IPS-20b (cell line): ENCODE data around the gene ANO1.
"Not testable (repeated sequence)": the region's sequence is repeated elsewhere in the genome, so short reads cannot be mapped to it uniquely, and the experiment has no call there.

Experiments used
- H3K27ac ChIP-seq: one replicate; pipeline ENCODE4 v1.5.1; 2013; ENCODE audit warnings: low read length
- H3K27me3 ChIP-seq: 2 replicates; pipeline ENCODE4 v1.6.1; 2013; ENCODE audit warnings: mild to moderate bottlenecking, low read length, inconsistent platforms; ENCODE audit not compliant: insufficient read depth
- H3K36me3 ChIP-seq: 2 replicates; pipeline ENCODE4 v1.6.1; 2013; ENCODE audit warnings: low read depth, mild to moderate bottlenecking, inconsistent platforms, low read length, moderate library complexity; ENCODE audit not compliant: insufficient read depth
- H3K4me1 ChIP-seq: 2 replicates; pipeline ENCODE4 v1.6.1; 2013; ENCODE audit warnings: mild to moderate bottlenecking, control low read depth, inconsistent platforms, low read length, moderate library complexity; ENCODE audit not compliant: insufficient read depth
- H3K4me3 ChIP-seq: 2 replicates; pipeline ENCODE4 v1.5.1; 2013; ENCODE audit warnings: mild to moderate bottlenecking, low read length, inconsistent platforms
- H3K9ac ChIP-seq: 2 replicates; pipeline ENCODE4 v1.6.1; 2013; ENCODE audit warnings: low read depth, mild to moderate bottlenecking, inconsistent platforms, low read length, moderate library complexity
- H3K9me3 ChIP-seq: 2 replicates; pipeline ENCODE4 v1.6.1; 2013; ENCODE audit warnings: mild to moderate bottlenecking, low read depth, low read length, inconsistent platforms; ENCODE audit not compliant: insufficient read depth

Gene ANO1

GRCh38 chr11:70193411-70194292 is 115.5 kb downstream of the ANO1 start:
- Histone ChIP-seq H3K4me1 (no peaks in the 10 kb centered on the region), H3K9ac (no peak overlapping the region), H3K36me3 (no peaks in the 10 kb centered on the region), H3K27me3 (no peaks in the 10 kb centered on the region; the same call in 1 of the 2 replicates), H3K27ac (no peak overlapping the region), H3K9me3 (no peaks in the 10 kb centered on the region), H3K4me3 (no peak overlapping the region)

GRCh38 chr11:70194792-70195791 is 117.0 kb downstream of the ANO1 start:
- Histone ChIP-seq H3K4me1 (no peaks in the 10 kb centered on the region), H3K9ac (no peak overlapping the region), H3K9me3 (no peaks in the 10 kb centered on the region), H3K27me3 (no peaks in the 10 kb centered on the region; the same call in 1 of the 2 replicates), H3K36me3 (no peaks in the 10 kb centered on the region), H3K4me3 (no peak overlapping the region), H3K27ac (no peak overlapping the region)

- Histone ChIP-seq H3K9me3 (no peaks in the 10 kb centered on the region), H3K9ac (no peak overlapping the region), H3K36me3 (peaks cover 8% of the 10 kb centered on the region; the same call in 1 of the 2 replicates), H3K4me1 (peaks cover 13% of the 10 kb centered on the region), H3K4me3 (no peak overlapping the region), H3K27me3 (no peaks in the 10 kb centered on the region; the same call in 1 of the 2 replicates), H3K27ac (no peak overlapping the region)
These were observed 122.2 kb downstream of the ANO1 start for GRCh38 chr11:70200212-70200844.

GRCh38 chr11:70201047-70201446 is 122.9 kb downstream of the ANO1 start:
- H3K36me3 ChIP-seq: peaks cover 15% of the 10 kb centered on the region
- H3K27me3 ChIP-seq, H3K9ac ChIP-seq, H3K9me3 ChIP-seq, H3K27ac ChIP-seq, H3K4me3 ChIP-seq: not testable (repeated sequence)
- H3K4me1 ChIP-seq: peaks cover 13% of the 10 kb centered on the region

- Histone ChIP-seq H3K4me1 (peaks cover 13% of the 10 kb centered on the region), H3K9me3 (no peaks in the 10 kb centered on the region), H3K4me3 (peak overlapping the region; percentile 99), H3K27ac (no peak overlapping the region), H3K36me3 (peaks cover 26% of the 10 kb centered on the region), H3K9ac (peak overlapping the region; percentile 99; the same call in 1 of the 2 replicates), H3K27me3 (no peaks in the 10 kb centered on the region)
These were observed 124.1 kb downstream of the ANO1 start for GRCh38 chr11:70201882-70202861.

GRCh38 chr11:70202920-70203750 is 125.0 kb downstream of the ANO1 start, which contains the start of gene FADD:
Gene FADD, plus strand, starts transcription at chr11:70203296. Its CDS starts 164 bp downstream, at chr11:70203460.
- Histone ChIP-seq H3K4me3 (peak within 1 kb of the TSS; percentile 99), H3K27ac (peak within 1 kb of the TSS; percentile 94), H3K9ac (peak within 1 kb of the TSS; percentile 99), H3K9me3 (no peaks in the 10 kb centered on the region), H3K36me3 (peaks cover 32% of the 10 kb centered on the region), H3K27me3 (no peaks in the 10 kb centered on the region), H3K4me1 (peaks cover 13% of the 10 kb centered on the region)

- H3K27ac ChIP-seq: peak overlapping the region; percentile 94
- no peaks in the 10 kb centered on the region for H3K27me3 ChIP-seq
- H3K4me1 ChIP-seq: peaks cover 13% of the 10 kb centered on the region
- H3K4me3 ChIP-seq: peak overlapping the region; percentile 99
- peak overlapping the region; percentile 99 for H3K9ac ChIP-seq
- H3K36me3 ChIP-seq: peaks cover 32% of the 10 kb centered on the region
- H3K9me3 ChIP-seq: no peaks in the 10 kb centered on the region
These were observed 125.8 kb downstream of the ANO1 start for GRCh38 chr11:70203751-70204465.

DNA sequence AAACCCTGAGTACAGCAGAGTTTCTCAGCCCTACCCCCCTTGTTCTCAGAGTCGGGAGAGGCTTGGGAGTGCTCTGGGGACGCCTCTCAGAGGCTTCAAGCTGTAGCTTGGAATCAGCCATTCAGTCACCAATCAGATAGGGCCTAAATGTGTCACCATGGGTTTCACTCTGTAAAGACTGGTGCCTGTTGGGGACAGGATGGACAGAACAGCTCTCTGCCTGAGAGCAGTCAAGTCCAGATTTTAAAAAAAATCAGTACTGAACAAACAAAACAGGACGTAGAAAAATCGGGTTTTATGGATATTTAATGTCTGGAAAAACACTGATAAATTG is 126.3 kb downstream of the ANO1 start:
- Histone ChIP-seq H3K4me1 (peaks cover 13% of the 10 kb centered on the region), H3K9ac (peak overlapping the region; percentile 99; the same call in 1 of the 2 replicates), H3K4me3 (peak overlapping the region; percentile 99), H3K36me3 (peaks cover 37% of the 10 kb centered on the region), H3K27me3 (no peaks in the 10 kb centered on the region), H3K9me3 (no peaks in the 10 kb centered on the region), H3K27ac (no peak overlapping the region)

- Histone ChIP-seq H3K27ac (no peak overlapping the region), H3K36me3 (peaks cover 37% of the 10 kb centered on the region), H3K4me3 (peak overlapping the region; percentile 99; the same call in 1 of the 2 replicates), H3K4me1 (peaks cover 13% of the 10 kb centered on the region), H3K9ac (no peak overlapping the region), H3K9me3 (no peaks in the 10 kb centered on the region), H3K27me3 (no peaks in the 10 kb centered on the region)
These were observed 127.1 kb downstream of the ANO1 start for GRCh38 chr11:70205049-70205725.
